GM23248 (cell line): ENCODE data around the gene CACNB4. TPM values are rescaled to one million over a fixed set of nuclear protein-coding genes. Genes with fewer than 3 reads are reported as not detected.

Experiments used
- DNase-seq: peaks from one replicate; pipeline ENCODE4 v3.0.0-alpha.2; 2015
- H2AFZ ChIP-seq: fragments of 200-600 bp; sonication (generic); 2 replicates; pipeline ENCODE4 v1.6.1; 2016; ENCODE audit warnings: antibody characterized with exemption
- H3F3A ChIP-seq: fragments of 200-600 bp; sonication (generic); 2 replicates; pipeline ENCODE4 v1.6.1; 2016; ENCODE audit warnings: mild to moderate bottlenecking, antibody characterized with exemption, mixed run types; ENCODE audit not compliant: insufficient read depth
- H3K27ac ChIP-seq: fragments of 200-600 bp; sonication (generic); 2 replicates; pipeline ENCODE4 v1.5.1; 2016; ENCODE audit warnings: mild to moderate bottlenecking
- H3K27me3 ChIP-seq: fragments of 200-600 bp; sonication (generic); replicated peaks from 2 replicates; pipeline ENCODE4 v1.6.1; 2016; ENCODE audit warnings: mild to moderate bottlenecking; ENCODE audit not compliant: insufficient read depth
- H3K36me3 ChIP-seq: fragments of 200-600 bp; sonication (generic); 2 replicates; pipeline ENCODE4 v1.6.1; 2016; ENCODE audit warnings: low read depth, mild to moderate bottlenecking
- H3K4me1 ChIP-seq: fragments of 200-600 bp; sonication (generic); 2 replicates; pipeline ENCODE4 v1.6.1; 2016; ENCODE audit warnings: mild to moderate bottlenecking; ENCODE audit not compliant: insufficient read depth
- H3K4me2 ChIP-seq: fragments of 200-600 bp; sonication (generic); one replicate; pipeline ENCODE4 v1.6.1; 2016; ENCODE audit warnings: mild to moderate bottlenecking; ENCODE audit not compliant: unreplicated experiment
- H3K4me3 ChIP-seq: fragments of 200-600 bp; sonication (generic); 2 replicates; pipeline ENCODE4 v1.5.1; 2016; ENCODE audit warnings: mild to moderate bottlenecking
- H3K79me2 ChIP-seq: fragments of 200-600 bp; sonication (generic); 2 replicates; pipeline ENCODE4 v1.6.1; 2016; ENCODE audit warnings: mild to moderate bottlenecking; ENCODE audit not compliant: insufficient read depth
- H3K9ac ChIP-seq: fragments of 200-600 bp; sonication (generic); 2 replicates; pipeline ENCODE4 v1.6.1; 2016; ENCODE audit warnings: mild to moderate bottlenecking
- H3K9me2 ChIP-seq: fragments of 200-600 bp; sonication (generic); 2 replicates; pipeline ENCODE4 v1.6.1; 2016; ENCODE audit warnings: mixed run types, mild to moderate bottlenecking, moderate library complexity; ENCODE audit not compliant: insufficient read depth
- H3K9me3 ChIP-seq: fragments of 200-600 bp; sonication (generic); one replicate; pipeline ENCODE4 v1.6.1; 2017; ENCODE audit warnings: low read depth
- H4K20me1 ChIP-seq: fragments of 200-600 bp; sonication (generic); 2 replicates; pipeline ENCODE4 v1.6.0; 2016; ENCODE audit not compliant: insufficient read depth
- EZH2phosphoT487 ChIP-seq: fragments of 200-600 bp; sonication (generic); IDR thresholded peaks from 2 replicates; pipeline ENCODE4 v1.6.1; 2018; ENCODE audit warnings: antibody characterized with exemption, moderate library complexity, mild to moderate bottlenecking, low read depth; ENCODE audit not compliant: insufficient read depth
- WGBS, 2 experiments: methylation state at CpG; one replicate each; pipeline ENCODE4 v1.1.6; 2015 to 2017; ENCODE audit warnings: low lambda C conversion rate in 2 of 2, low coverage in 1 of 2; ENCODE audit errors: missing lambda C conversion rate in 2 of 2; 5-methylcytosine and 5-hydroxymethylcytosine counted together
- in situ Hi-C: fragments of 300-500 bp; cut with MboI; formaldehyde crosslinking; loops from 2 replicates; pipeline ENCODE4 v1.15.0; 2020
- polyA plus RNA-seq: library from polyadenylated mRNA; unstranded; fragments of >200 nt; fragmentation: Nextera tagmentation; extraction: Ambion mirVana; gene quantifications from 2 replicates; pipeline ENCODE4 v1.2.1, GENCODE V29; 2016
- small RNA-seq: library from RNA; depleted of rRNA; stranded (forward); fragments of <200 nt; gene quantifications from one replicate; pipeline ENCODE3, GENCODE V24; 2014; ENCODE audit warnings: low read depth, low replicate concordance
- total RNA-seq: library from RNA; depleted of rRNA; stranded (reverse); fragments of >200 nt; shearing (Covaris generic); gene quantifications from 2 replicates; pipeline ENCODE4 v1.2.3, GENCODE V29; 2014; rRNA removed

The CACNB4 gene
- total and polyA plus RNA-seq, 2 experiments from 2014 or later, result 0.05 to 0.11 TPM

DNA sequence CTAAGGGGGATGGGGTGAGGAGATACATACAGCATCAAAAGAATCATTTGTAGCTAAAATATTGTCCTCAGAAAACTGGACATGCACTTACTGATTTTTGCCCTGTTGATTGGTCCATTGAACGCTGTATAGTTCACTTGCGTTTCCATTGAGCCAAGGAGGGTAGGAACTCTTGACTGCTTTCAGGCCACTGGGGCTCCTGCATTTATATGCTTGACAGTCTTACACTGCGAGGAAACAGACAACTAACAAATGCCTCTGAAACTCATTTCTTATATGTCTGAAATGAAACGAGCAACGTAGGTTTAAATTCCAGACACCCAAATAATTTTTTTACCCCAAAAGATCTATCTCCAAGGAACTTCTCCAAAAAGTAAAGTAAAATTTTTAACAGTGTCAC, 312.8 kb downstream of the CACNB4 start:
- Histone ChIP-seq H3F3A (no peaks in the 10 kb centered on the region), H3K9me2 (no peaks in the 10 kb centered on the region), H4K20me1 (no peaks in the 10 kb centered on the region), H3K36me3 (no peaks in the 10 kb centered on the region), H3K4me1 (no peaks in the 10 kb centered on the region), H3K4me3 (no peak overlapping the region), H3K9me3 (no peaks in the 10 kb centered on the region), H2AFZ (no peak overlapping the region), H3K4me2 (no peak overlapping the region), H3K27ac (no peak overlapping the region), H3K79me2 (no peaks in the 10 kb centered on the region), H3K9ac (no peak overlapping the region), H3K27me3 (no peaks in the 10 kb centered on the region)
- in situ Hi-C loops, result no loop called here
- WGBS, 2 experiments, result 92% methylated on average over 5 of the region's 5 CpGs
- no peak for TF ChIP-seq EZH2phosphoT487
- DNase-seq, result no peak

DNA sequence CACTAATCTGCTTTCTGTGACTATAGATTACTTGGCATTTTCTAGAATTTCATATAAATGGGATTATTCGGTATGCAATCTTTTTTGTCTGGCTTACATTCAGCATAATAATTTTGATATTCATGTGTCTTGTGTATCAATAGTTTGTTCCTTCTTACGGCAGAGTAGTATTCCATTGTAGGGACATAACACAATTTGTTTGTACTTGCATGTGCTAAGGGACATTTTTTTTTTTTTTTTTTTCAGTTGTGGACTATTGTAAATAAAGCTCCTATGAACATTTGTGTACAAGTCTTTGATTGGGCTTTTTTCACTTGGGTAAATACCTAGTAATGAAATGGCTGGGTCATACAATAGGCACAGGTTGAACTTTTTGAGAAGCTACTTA, 315.7 kb downstream of the CACNB4 start:
- Histone ChIP-seq H3K9me3 (no peaks in the 10 kb centered on the region), H3K36me3 (no peaks in the 10 kb centered on the region), H3K4me2 (no peak overlapping the region), H3K4me1 (no peaks in the 10 kb centered on the region), H3K9ac (no peak overlapping the region), H3K9me2 (no peaks in the 10 kb centered on the region), H3K4me3 (no peak overlapping the region), H4K20me1 (no peaks in the 10 kb centered on the region), H3K27me3 (no peaks in the 10 kb centered on the region), H3F3A (no peaks in the 10 kb centered on the region), H3K27ac (no peak overlapping the region), H2AFZ (no peak overlapping the region), H3K79me2 (no peaks in the 10 kb centered on the region)
- in situ Hi-C loops, result no loop called here
- TF ChIP-seq EZH2phosphoT487, result no peak
- DNase-seq, result no peak
- 79 to 86% methylated on average over 2 of the region's 2 CpGs for WGBS, 2 experiments

Small RNA genes lying within 50 kb of the gene (small RNA-seq; reads per million reads assigned to genes)
- not detected for gene RPL30P2

Other genes with a start within 250 kb of the CACNB4 start
- gene STAM2, start 76.7 kb upstream of the CACNB4 start, total RNA-seq, result 29.6 and 42.6 TPM in 2 replicates
- gene STAM2, start 76.7 kb upstream of the CACNB4 start, polyA plus RNA-seq, result 14.7 and 14.9 TPM in 2 replicates
- 18.6 and 19.6 TPM in 2 replicates for gene FMNL2, start 236.1 kb upstream of the CACNB4 start, total RNA-seq
- 3.8 and 4.4 TPM in 2 replicates for gene FMNL2, start 236.1 kb upstream of the CACNB4 start, polyA plus RNA-seq